GM19463 (cell line): ENCODE results near the gene SERPINH1.

Experiments
- ATAC-seq: cut with Tn5 transposase; IDR thresholded peaks from one replicate; pipeline ENCODE4 v1.9.1; 2021; ENCODE audit warnings: mild to moderate bottlenecking, moderate library complexity; ENCODE audit not compliant: unreplicated experiment

SERPINH1 gene

DNA sequence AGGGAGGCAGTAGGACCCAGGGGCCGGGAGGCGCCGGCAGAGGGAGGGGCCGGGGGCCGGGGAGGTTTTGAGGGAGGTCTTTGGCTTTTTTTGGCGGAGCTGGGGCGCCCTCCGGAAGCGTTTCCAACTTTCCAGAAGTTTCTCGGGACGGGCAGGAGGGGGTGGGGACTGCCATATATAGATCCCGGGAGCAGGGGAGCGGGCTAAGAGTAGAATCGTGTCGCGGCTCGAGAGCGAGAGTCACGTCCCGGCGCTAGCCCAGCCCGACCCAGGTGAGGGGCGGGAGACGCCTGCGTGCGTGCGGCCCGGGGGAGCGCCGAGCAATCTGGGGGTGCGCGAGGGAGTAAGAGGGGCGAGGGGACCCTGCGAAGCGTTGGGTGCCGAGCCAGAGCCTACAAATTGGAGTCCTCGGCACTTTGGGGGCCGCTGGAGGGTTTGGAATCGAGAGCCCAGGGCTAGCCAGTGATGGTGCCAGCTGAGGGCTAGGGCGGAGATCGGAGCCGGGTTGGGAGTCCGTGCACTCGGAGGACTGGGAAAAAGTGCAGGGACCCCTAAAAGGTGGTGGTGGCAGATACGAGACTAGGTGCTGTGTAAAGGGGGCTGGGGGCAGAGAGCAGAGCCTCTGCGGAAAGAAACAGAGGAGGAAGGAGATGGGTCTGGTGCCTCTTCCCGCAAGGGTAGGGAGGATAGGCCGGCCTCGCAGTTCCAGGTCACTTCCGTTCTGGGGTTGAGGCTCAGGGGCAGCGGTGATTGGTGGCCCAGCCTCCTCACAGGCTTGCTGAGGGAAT is at the start of gene SERPINH1:
TSS of gene SERPINH1 (plus strand) at position 206 of the 788 bp plus-strand sequence. CDS start 4,097 bp downstream, outside the sequence.
- ATAC-seq: peak; percentile 80

DNA sequence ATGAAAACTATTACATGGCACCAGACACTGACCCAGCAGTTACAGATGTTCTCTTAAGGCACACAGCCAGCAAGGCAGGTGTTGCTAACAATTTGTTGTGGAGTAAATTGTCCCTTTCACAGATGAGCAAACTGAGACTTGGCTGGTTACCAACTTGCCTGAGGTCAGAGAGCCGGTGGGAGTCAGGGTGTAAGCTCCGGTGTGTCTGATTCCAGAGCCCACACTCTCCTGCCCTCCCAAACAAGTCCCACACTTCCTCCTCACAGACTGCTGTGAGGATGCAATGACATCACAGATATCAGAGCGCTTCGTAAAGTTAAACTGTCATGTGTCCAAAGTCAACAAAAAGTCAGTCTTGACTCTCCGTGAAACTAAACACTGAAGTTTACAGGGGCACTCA is 48.8 kb upstream of the SERPINH1 start:
- no peak for ATAC-seq

DNA sequence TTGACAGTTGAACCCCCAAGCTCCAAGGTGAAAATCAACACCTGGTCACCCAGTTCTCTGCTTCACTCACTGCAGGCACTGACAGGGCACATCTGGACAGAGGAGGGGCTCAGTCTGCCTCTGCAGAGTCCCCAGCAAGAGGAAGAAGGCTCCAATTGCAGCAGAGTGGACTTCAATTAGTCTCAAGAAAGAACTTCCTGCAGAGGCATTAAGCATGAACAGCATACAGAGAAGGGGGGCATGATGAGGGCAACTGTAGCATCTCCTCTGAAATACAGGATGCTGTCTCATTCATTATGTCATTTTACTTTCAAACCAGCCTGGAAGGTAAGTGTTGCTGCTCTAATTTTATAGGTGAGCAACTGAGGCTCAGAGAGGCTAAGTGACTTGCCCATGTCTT is 47.5 kb upstream of the SERPINH1 start:
- no peak for ATAC-seq

DNA sequence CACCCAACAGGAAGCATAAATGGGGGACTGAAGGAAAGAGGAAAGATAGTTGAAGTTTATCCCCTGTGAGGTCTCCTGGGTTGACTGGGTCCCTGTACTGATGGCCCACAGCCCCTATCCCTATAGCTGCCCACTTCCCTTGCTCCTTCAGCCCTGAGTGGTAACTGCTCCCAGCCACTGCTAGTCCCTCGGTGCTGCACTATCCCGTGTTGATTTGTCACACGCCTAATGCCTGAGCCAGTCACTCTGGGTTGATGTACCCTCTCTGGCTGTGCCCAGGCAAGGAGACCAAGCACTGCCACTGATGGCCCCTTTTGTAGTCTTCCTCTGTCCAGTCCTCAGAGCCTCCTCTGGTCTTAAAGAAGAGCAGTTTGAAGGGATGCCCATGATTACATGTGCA is 45.9 kb upstream of the SERPINH1 start:
- ATAC-seq: no peak

DNA sequence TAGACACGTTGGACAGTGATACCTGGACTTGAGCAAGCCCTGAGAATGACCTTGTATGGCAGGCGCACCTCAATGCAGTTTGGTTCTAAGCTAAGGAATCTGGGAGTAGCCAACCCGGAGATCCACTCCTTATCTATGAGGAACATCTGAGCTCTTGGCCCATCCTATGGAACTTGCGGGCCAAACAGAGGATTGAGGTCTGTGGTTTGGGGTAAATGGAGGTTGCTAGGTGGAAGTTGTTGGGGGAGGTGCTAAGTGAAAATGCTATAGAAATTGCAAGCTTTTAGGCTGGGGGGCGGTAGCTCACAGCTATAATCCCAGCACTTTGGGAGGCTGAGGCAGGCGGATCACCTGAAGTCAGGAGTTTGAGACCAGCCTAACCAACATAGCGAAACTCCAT is 45.2 kb upstream of the SERPINH1 start:
- ATAC-seq: no peak

DNA sequence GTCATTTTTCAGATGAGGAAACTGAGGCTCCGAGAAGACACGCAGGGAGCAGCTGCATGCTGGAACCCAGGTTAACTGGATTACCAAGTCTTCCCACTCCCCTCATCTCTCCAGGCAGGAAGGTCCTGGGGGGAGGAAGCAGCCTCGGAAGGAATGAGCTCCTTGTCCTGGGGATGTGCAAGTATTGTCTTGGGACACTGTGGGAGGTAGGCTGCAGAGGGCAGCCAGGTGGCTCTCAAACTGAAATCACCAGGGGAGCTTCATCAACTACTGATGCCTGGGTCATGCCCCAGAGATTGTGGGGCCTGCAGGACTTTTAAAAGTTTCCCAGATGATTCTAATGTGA is 43.9 kb upstream of the SERPINH1 start:
- ATAC-seq: no peak

DNA sequence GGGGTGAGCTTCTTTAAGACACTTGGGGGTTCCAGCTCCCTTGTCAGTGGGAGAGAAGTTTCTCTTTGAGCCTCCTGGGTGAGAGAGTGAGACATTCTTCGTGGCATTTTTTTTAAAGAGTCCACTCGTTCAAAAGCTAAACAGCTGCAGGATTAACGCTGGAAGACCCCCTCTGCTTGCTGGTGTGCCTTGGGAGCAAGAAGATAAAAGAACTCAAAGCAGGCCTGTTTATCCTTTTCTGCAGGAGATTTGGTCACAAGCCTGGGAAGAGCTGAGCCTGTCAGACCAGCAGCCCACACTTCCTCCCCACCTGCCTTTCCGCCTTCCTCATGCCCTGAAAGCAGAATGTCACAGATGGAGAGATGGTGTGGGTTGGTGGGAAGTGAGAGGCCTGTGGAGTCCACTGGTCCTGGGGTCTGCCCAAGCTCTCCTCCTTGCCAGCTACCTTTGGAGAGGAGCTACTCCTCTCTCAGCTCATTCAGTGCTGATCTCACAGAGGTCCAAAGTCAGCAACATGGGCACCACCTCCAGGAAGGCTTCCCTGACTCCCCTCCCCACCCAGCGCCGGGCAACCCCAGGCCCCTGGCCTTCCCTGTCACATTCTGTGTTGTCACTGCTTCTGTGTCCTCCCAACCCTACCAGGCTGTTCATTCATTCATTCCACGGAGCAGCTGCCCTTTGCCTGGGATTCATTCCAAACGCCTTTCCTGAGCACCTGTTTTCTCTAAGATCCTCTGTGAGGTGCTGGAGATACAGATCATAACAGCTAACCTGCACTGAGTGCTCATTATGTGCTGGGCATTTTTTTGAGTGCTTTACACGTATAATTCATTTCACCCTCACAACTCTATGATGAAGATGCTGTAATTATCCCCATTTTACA is 43.0 kb upstream of the SERPINH1 start:
- ATAC-seq: no peak

DNA sequence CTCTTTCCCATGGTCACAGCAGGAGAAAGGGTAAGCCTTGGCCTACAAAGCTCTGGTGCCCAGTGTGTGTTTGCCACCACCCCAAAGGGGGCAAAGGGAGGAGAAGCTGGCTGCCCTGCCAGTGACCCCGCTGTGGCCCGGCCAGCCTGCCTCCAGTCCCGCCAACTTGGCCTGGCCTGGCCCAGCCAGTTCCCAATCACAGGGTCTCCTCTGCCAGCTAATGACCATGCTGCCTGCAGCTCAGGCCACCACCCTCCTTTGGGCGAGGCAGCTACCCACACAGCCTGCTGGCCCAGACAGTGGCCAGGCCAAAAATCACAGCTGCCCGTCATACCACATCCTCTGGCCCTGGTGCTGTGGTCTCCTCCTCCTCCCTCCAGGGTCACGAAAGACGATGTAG is 41.4 kb upstream of the SERPINH1 start:
- no peak for ATAC-seq

DNA sequence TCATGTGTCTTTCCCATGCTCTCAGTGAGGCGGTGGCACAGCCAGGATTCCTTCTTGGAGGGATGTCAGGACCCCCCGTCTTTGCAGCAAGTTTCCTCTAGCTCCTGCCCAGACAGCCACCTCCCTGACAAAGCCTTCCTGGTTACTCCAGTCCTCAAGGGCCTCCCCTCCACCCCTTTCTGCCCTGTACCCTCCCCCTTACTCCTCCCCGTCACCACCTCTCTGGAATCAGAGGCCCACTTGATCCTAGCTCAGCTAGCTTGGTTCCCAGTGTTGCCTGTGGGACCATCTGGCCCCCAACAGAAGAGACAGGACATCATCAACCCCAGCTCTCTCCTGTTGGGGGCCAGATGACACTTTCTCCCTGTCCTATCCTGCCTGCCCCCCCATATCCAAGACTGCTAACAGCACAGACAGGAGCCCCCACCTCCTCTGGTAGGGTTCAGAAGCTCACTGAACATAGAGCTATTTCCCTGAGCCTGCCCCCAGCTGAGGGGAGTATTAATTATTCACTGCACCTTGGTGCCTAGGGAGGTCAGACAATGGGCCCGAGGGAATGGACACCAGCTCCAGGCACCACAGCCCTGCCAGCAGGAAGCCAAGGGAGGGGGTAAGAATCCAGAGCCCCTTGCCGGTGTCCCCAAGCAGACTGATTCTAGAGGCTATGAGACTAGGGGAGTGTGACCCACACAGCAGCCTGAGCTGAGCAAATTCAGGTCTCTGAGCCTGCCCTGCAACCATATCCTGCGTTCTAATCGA is 39.6 kb upstream of the SERPINH1 start:
- ATAC-seq: no peak

DNA sequence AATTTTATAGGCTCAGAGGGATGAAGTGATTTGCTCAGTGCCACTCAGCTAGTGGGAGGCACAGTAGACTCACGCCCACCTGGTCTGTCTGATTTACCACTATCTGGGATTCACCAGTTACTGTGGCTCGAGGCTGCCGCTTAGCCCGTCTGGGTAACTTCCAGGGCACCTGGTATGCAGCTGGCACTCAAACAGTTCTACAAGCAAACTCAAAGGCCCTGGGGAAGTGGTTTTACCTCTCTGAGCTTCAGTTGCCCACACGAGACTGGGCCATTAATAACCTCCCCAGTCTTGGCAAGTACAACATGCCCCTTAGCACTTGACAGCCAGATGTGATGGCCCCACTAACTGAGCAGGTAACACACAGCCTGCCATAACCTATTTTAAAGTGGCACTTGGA is 38.9 kb upstream of the SERPINH1 start:
- no peak for ATAC-seq

DNA sequence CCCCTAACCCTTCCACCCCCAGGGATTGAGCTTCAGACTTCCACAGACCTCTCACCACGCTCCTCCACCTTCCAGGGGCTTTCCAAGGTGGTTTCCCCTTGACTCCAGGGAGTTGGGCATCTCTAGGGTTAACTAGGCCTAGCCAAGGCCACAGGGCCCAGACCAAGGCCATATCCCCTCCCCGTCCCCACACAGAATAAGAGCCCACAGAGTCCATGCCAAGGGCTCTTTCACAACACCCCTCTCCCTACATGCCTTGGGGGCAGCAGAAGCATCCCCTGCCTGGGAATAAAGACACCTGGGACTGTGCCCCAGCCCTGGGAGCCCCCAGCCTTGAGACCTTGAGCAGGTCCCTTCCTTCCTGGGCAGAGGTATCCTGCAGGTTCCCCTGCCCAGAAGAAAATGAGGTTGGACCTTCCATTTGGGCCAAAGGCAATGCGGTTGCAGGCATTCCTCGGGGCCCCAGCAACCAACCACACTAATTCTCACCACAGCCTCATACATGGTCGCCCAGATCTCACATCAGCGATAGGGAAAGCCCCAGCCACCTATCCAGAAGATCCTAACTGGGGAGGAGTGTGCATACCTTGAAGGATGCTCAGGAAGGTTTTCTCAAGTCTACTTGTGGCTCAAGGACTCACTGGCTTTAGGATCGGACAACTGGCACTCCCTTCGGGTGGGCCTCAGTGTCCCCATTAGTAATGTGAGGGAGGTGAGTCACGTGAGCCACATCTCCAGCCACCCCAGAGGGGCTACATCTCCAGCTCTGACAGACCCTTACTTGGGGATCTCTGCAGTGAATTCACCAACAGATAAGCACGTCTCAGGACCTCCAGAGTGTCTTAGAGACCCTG is 38.0 kb upstream of the SERPINH1 start:
- no peak for ATAC-seq

DNA sequence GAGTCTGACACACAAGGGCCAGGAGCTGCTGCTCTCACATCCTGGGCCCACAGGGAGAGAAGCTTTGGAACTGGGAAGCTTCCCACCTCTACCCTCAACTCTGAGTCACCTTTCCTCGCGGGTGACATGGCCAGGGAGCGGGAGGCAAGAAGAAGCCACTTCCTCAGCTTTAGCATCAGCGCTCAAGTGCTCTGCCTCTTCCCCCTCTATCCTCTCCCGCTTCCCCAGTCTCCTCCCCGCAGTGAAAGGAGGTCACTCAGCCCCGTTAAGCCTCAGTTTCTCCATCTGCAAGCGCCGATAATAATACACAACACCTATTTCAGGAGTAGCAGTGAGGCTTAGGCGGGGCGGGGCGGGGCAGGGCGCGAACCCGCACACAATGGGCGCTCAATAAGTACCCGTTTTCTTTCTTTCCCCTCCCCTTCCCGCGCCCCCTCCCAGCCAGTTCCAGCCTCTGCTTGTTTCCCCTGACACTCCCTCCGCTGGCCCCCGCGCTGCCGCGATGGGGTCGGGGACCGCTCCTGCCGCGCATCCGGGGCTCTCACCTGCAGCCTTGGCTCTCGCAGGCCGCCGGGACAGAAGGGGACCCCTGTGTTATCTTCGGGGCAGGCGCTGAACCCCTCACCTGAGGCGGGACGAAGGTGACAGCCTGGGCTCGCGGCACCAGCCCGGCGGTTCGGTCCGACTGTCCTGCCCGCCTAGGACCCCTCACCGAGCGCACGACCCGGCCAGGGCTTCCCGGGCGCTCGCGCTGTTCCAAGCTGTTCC is 37.2 kb upstream of the SERPINH1 start:
- no peak for ATAC-seq

DNA sequence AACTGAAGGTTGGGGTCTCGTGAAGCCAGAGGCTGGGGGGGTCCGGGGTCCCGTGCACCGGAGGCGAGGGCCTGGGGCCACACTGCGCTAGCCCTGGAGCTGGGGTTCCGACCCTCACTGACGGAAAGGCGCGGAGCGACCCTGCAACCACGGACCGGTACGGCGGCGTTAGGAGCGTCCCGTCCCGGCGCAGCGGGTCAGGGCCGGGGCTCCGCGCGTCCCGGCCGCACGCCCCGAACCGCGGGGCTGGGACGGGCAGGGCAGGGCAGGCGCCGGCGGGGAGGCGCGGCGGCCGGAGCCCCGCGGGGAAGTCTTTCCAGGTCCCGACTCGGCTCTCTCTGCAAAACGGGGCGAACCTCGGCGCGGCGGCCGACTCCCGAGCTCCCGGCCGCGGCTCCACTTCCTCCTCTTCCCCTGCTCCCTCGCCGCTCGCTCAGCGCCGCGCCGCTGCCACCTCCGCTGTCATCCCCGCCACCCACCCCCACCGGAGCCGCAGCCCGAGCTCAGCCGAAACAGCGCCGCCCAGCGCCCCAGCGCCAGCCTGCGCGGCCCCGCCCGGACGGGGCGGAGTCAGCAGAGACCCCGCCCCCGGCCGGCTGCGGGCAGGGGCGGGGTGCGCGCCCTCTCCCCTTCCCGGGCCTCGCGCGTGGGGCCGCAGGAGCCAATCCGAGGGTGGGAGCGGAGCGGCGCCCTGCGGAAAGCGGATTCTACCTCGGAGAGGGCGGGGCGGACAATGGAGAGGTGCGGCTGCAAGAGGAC is 36.4 kb upstream of the SERPINH1 start, which contains the start of gene GDPD5:
TSS of gene GDPD5 (minus strand) at position 509 of the 759 bp plus-strand sequence. CDS start 48,206 bp downstream, outside the sequence.
- ATAC-seq: peak; percentile 82

DNA sequence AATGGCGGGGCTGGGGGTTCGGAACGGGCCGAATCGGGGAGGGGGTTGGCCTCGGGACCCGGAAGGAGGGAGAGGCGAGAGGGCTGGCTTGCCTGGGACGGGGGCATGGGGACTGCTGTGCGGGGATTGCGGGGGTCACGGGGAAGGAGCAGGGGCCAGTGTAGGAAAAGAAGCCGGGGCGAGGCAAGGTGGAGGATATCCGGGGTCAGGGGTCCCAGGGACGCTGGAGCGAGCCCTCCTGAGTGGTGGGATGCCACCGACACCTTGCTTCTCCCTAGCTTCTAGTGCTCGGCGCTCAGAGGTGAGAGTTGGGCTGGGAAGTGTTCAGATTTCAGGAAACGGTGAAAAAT is 35.9 kb upstream of the SERPINH1 start:
- no peak for ATAC-seq

DNA sequence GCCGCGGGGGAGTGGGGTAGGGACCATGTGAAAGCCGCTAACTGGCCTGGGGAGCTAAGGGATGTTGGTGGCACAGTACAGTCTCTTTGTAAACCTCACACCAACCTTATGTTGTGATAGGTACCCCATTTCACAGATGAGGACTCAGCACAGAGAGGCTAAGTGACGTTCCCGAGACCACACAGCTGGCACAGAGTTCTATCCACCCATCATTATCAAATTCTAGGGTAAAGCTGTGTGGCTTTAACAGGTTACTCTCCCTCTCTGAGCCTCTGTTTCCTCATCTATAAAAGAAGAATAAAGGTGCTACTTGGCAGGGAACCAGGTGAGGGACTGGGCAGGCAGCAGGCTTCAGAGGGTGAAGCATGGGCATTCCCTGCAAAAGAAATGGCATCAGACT is 34.9 kb upstream of the SERPINH1 start:
- ATAC-seq: no peak

DNA sequence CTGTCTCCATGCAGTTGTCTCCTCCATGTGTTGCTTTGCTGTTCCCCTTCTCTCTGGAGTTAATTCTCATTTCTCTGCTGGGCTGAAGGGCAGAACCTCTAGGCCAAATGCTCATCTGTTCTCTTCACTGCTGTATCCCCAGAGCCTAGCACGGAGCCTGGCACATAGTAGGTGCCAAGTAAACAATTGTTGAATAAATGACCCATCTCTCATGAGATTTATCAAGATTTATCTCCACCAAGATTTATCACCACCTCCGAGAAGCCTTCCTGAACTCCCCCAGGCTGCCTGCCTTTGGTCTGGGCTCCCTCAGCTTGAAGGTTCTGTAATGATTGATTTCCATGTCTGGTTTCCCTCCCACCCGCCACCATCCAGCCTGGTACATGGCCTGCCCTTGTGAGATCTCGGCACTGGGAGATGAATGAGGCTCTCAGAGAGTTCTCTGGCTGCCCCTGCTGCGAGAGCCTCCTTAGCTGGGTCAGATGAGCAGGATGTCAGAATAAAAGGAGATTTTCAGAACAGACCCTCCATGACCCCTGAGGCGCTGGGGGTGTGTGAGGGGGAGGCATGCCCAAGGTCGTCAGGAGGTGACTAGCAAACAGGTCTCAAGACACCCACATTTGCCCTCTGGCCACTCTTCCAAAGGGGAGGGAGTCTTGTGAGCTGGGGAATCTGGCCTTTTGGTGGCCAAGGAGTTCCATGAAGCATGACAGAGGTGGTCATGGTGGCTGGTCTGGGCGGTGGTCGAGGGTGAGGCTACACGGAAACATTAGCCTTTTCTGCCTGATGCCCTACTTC is 33.9 kb upstream of the SERPINH1 start:
- no peak for ATAC-seq

DNA sequence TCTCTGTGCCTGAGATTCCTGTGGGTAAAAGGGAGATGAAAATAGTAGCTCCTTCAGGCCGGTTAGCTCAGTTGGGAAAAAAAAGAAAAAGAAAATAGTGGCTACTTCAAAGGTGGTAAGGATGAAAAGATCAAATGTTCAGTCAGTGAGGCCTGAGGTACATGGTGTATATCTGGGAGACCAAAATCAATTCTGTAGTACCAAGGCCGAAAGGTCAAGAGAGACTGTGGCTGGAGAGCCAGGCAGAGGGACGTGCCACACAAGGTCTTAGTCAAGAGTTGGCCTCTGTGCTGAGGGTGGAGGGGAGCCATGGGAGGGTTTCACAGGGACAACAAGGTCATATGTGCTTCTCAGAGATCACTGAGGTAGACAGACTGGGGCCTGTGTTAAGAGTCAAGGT is 31.5 kb upstream of the SERPINH1 start:
- ATAC-seq: no peak

DNA sequence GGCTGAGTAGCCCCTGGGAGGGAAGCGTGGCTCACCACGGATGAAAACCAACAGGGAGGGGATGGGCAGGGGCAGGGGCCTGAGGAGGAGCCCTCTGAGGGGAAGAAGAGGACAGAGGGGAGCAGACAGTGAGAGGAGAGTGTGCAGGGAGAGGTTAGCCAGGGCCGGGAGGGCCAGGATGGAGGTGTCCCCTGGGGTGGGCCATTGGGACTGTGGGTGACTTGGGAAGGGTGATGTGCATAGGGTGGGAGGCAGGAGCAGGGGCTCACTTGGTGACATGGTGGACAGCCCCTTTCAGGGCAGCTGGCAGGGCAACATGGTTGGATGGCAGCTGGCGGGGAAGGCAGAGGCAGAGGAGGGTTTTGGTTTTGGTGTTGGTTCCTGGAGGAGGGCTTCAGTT is 30.7 kb upstream of the SERPINH1 start:
- ATAC-seq: no peak
